Endothelial cell of hepatic sinusoid (primary cell): ENCODE results near the gene ITM2A.

ENCODE experiments used
- in situ Hi-C: cut with HindIII; loops from 2 replicates; pipeline ENCODE4 v1.10.0; 2017; ENCODE audit warnings: low sequenced_read_pairs

Gene ITM2A

GRCh38 chrX:79366873-79367749 is at the start of gene ITM2A:
Gene ITM2A, minus strand, starts transcription at chrX:79367334. Its CDS starts 119 bp downstream, at chrX:79367215.
- in situ Hi-C loops: no loop called here

DNA sequence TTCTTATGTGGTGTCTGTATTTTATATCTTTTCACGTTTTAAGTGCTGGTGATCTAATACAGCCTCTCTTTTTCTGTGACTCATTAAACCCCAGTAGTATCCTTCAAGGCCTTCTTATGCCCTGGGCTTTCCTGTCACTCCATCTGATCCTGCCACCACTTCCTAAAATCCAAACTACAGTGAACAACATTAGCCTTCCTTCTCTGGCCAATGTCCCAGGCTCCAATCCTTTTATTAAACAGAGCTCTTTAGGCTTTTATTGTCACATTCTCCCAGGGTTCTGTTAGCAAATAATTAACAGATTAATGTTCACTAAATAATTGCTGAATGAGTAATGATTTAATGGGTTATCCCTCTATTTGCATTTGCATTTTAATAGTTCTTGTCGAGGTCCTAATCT is 47.9 kb upstream of the ITM2A start:
- in situ Hi-C loops: no loop called here

DNA sequence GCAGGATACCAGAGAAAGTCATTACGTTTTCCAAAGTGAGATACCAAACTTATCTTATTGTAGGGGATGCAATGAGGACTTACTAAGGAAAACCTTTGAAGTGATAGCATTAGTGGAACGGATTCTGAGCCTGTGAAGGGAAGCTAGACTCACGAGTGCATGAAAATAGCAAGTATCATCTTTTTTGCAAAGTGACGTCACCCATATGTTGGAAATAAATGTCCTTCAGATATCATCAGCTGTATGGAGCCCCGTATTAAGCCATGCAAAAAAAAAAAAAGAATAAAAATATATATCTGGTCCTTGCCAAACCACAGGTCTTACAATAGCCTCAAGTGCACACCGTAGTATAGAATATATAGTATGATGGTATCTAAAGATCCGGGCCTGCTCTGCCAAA is 46.8 kb upstream of the ITM2A start:
- in situ Hi-C loops: no loop called here

GRCh38 chrX:79412972-79413371 is 45.8 kb upstream of the ITM2A start:
- in situ Hi-C loops: no loop called here

GRCh38 chrX:79412166-79412565 is 45.0 kb upstream of the ITM2A start:
- in situ Hi-C loops: no loop called here

DNA sequence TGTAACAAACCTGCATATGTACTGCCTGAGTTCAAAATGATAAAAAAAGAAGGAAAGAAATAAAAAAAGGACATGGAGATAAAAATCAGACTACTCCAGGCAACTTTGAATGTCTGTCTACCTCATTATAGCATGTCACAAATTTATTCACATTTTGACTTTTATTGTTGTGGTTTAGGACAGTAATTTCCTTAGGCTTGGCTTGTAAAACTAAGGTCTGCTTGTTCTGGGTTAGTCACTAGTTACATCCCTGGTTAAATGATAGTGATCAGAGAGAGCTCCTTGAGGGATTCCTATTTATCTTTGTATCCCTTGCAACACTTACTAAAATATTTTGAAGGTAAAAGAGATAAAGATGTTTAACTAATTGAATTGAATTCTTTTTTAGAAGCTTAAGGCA is 42.5 kb upstream of the ITM2A start:
- in situ Hi-C loops: no loop called here

DNA sequence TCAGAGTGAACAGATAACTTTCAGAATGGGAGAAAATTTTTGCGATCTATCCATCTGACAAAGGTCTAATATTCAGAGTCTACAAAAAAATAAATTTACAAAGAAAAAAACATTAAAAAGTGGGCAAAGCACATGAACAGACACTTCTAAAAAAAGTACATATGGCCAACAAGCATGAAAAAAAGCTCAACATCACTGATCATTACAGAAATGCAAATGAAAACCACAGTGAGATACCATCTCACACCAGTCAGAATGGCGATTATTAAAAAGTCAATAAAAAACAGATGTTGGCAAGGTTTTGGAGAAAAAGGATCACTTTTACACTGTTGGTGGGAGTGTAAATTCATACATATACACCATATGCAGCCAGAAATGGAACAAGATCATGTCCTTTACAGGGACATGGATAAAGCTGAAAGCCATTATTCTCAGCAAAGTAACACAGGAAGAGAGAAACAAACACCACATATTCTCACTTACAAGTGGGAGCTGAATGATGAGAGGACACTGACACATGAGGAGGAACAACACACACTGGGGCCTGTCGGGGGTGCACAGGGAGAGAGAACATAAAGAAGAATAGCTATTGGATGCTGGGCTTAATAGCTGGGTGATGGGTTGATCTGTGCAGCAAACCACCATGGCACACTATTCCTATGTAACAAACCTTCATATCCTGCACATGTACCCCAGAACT is 41.6 kb upstream of the ITM2A start:
- in situ Hi-C loops: no loop called here

DNA sequence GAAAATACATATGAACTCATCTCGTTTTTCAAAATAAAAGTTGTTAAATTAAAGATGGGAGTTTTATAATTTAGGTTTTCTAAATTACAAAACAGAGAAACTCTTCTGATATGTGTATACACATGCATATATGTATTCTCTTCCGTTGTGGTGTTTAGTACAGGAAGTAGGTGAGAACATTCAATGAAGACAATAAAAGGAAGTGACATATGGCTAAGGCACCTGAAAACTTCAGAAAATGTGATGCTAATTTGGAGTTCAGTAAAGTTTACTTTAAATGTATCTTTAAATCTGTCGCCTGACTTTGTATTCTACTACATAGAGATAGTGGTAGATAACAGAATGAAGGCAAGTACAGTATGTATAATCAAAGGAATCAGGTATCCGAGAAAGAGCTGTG is 33.5 kb upstream of the ITM2A start:
- in situ Hi-C loops: no loop called here

- in situ Hi-C loops: no loop called here
Measured at GRCh38 chrX:79375340-79375739, 8.2 kb upstream of the ITM2A start.

- in situ Hi-C loops: no loop called here
Measured at GRCh38 chrX:79371640-79372039, 4.5 kb upstream of the ITM2A start.

DNA sequence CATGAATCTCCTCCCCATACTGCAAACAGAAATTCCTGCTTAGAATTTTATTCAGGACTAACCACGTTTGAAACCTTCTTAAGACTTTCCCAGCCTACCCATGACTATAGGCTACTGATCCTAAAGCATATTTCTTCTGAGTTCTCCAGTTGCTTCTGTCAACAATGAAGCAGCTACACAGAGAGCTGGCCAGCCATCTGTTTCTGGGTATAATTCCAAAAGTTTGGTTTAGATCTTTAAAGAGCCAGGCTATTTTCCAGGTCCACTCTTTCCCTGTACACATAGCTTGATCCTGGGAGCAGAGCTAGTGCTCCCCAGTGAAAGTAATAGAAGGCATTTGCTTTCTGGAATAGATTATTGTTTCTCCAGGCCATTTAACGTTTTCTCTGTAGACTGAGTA is 4.0 kb upstream of the ITM2A start:
- in situ Hi-C loops: no loop called here

DNA sequence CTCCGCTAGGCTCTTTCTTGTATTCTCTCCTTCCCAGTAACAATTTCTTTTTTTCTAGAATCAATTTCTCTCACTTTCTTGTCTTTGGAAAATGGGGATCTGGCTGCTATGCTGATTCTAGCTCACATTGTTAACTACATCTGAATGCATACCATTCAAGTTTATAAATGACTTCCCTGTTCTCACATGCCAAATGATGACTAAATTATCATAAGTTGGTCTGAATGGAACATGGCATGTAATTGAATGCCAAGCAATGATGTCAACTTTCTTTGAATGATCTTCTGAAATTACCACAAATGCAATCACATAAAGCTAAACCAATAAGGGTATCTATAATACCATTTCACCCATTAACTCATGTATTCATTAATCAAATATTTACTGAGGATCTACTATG is 2.7 kb upstream of the ITM2A start:
- in situ Hi-C loops: no loop called here

- in situ Hi-C loops: no loop called here
Measured at GRCh38 chrX:79368441-79368840, 1.3 kb upstream of the ITM2A start.

- in situ Hi-C loops: no loop called here
Measured at GRCh38 chrX:79367907-79368306, 773 bp upstream of the ITM2A start.

DNA sequence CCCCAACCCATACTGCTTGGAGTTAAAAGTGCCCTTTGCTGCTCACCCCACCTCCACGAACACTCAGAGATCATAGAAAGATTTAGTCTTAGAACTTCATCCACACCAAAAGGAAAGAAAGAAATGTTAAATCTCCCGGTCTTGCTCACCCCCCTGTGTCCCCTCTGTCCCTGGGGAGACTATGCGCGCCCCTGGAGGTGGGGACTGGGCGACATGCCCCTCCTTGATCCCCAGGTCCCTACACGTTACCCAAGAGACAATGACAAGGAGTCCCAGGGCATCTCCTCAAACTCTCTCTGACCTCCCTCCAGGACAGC is 620 bp downstream of the ITM2A start:
- in situ Hi-C loops: no loop called here

DNA sequence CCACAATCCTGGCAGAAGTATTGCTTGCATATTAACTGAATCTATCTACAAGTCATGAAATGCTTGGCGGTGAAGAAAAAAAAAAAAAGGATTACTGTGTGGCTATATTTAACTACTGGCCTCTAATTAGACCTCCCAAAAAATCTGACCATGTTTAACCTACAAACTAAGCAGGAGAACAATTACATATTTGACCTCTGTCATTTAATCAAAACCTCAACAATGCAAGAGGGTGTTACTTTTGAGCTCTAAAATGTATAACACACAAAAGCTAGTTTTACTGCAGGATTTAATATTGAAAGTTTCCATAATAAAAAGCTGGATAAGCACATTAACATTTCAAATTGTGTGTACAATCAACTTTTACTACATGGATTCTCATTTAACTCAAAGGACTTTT is 1.5 kb downstream of the ITM2A start:
- in situ Hi-C loops: no loop called here

- in situ Hi-C loops: no loop called here
Measured at GRCh38 chrX:79364306-79364705, 2.8 kb downstream of the ITM2A start.

GRCh38 chrX:79361192-79361870 is 5.8 kb downstream of the ITM2A start:
- in situ Hi-C loops: no loop called here

DNA sequence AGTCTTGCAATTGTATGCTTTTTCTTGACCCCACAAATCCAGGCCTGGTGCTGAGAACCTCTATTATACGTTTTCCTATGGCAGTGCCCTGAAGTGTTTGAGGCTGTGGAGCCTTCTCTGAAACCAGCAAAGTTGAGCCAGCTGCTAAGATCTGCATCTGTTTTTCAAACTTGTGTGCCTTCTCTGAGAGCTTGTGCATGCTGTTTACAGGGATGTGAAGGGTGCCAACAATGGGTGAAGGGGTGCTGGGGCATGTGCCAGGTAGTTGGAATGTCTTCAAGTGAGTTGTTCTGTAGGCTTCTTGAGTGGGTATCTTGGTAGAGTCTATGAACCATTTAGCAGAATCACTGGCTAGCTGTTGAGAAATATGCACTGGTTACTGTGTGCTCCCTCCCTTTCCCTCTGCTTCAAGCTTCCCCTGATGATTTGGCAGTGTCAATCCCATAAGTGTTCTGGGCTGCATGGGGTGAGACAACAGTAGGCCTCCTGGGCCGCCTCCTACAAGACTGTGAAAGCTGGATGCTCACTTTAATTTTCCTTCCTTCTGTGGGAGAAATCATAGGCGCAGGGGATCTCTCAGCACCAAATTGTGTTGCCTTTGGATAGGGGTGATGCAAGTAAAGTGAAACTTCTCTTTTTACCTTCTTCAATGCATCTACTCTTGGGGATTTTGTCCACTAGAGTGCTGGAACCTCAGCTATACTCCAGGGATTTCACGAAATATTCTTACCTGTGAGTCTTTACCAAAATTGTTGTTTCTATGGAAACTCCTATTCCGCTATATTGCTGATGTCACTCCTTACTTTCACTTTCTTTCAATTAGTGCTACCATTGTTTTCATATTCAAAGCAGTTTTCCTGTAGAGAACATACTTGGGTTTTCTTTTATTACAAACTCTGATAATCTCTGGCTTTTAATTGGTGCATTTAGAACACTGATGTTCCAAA is 30.0 kb downstream of the ITM2A start:
- in situ Hi-C loops: no loop called here

DNA sequence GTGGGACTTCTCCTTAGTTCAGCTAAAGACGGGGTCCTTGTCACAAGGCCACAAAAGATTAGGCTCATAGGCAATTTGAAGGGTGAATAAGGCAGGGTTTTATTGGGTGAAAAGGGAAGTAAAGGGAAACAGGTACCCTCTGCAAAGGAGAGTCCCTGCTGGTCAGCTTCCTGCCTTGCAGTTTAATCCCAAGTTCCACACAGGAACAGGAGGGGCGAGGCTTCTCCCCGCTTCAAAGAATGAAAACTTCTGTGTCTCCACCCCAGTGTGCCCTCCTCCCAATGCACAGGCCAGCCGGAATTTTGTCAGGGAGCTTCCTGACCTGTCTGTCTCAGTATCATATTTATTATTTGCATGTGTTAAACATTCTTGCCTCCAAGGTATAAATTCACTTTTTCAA is 37.1 kb downstream of the ITM2A start:
- in situ Hi-C loops: no loop called here
